GM21737 (cell line): ENCODE measurements around the gene RBM20.

Source experiments
- ATAC-seq: cut with Tn5 transposase; IDR thresholded peaks from one replicate; pipeline ENCODE4 v1.9.1; 2021; ENCODE audit warnings: mild to moderate bottlenecking, moderate library complexity; ENCODE audit not compliant: unreplicated experiment

RBM20 gene

DNA sequence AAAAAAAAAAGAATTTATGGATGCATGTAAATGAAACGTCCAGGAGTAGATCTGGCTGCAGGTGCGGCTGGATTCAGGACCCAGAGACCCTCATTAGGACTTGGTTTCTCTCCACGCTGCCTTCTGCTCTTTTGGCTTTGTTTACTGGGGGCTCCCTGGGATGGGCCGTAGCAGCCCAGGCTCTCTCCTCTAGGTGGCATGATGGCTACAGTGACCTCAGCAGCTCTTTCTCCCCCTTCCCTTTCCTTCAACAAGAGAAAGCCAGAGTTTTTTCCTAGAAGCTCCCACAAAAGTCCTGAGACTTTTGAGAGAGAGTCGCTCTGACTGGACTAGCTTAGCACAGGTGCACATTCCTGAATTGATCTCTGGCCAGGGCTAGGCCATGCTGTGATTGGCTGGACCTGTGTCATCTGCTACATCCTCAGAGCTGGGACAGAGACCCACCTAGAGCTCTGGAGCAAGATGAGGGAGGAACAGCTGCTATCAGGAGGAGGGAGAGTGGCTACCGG lies 159.7 kb downstream of the RBM20 start:
- ATAC-seq: no peak

DNA sequence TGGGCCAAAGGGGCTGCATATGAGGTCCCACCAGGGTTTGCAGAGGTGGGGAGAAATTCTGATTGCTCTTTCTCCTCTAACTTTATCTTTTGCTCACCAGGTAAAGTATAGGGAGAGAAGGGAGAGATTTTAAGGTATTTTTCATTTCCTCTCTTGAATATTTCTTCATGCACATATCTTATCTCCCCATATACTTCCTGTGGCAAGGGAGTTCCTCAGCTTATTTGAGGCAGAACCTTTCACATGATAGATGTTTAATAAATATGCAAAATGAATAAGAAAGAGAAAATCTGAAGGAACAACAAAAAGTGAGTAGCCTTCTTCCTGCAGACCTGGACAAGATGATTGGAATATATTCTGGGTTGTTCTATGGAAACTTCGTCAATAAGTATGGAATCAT lies 160.2 kb downstream of the RBM20 start:
- no peak for ATAC-seq

DNA sequence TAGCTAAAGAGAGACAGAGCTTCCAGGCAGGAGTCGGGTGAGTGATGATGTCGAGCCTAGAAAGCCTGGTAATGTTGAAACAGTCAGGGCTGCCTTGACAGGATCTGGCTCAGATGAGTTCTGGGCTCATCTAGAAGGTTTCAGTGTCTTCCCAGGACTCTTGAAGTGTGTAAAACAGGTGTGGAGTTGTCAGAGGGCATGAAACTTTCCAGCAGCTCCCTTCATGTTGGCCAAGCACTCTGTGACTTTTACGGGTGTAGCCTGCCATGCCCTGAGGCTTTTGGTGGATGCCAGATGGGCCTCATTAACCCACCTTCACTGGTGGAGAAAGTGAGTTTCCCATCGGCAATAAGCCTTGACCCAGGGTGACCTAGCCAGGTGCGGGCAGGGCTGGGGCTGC lies 161.2 kb downstream of the RBM20 start:
- ATAC-seq: no peak

DNA sequence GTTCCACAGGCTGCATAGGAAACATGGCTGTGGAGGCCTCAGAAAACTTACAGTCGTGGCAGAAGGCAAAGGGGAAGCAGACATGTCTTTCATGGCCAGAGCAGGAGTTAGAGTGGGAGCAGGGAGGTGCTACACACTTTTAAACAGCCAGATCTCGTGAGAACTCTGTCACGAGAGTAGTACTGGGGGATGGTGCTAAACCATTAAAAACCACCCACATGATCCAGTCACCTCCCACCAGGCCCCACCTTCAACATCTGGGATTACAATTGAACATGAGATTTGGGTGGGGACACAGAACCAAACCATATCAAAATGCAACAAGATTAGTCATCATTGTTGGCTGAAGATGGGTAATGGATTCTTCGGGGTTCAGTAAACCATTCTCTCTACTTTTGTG lies 162.2 kb downstream of the RBM20 start:
- no peak for ATAC-seq

DNA sequence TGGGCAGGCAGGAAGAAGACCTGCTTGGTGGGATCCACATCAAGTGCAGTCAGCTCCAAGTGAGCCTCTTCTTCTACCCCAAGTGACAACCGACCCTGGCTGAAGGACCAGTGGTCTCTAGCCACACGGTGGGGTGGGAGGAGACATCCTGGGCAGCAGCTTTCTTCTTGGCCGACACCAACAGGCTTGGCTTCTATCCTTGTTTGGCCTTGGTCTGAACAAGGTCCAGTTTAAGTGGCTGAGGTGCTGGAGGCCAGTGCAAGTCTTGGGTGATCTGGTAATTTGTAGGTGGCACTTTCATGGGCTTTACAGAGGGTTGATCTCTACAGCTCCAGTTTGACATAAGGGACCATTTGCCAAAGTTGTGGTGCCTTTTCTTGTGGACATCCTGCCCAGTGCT lies 164.0 kb downstream of the RBM20 start:
- no peak for ATAC-seq

DNA sequence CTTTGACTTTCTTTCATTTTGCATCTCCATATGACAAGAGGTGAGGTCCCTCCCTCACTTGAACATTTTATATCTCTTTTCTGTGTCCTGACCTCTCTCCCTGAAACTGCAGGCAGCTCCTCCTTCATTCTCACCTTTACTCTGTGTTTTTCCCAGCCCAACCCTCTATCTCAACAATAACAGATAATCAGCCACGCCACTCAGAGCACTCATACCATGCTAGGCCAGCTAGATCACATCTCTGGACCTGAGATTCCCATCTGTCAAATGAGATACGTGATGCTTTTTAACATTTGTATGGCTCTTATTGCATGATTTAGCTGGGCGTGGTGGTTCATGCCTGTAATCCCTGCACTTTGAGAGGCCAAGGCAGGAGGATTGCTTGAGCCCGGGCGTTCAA lies 164.5 kb downstream of the RBM20 start:
- ATAC-seq: no peak

DNA sequence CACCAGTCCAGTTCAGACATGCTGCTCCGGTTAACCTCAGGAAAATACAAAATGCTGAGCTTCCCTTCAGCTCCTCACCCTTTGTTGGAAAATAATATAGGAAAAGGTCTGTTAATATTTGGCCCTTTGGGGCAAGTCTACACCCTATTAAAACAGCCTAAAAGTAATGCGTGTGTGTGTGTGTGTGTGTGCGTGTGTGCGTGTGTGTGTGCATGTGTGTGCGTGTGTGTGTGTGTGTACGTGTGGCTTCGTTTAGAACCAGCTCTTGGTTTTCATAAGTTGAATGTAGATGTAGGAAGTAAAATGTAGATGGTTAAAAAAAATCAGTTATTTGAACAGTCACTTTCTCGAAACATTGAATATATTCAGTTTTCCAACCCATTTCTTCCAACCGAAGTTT lies 166.5 kb downstream of the RBM20 start:
- ATAC-seq: no peak

DNA sequence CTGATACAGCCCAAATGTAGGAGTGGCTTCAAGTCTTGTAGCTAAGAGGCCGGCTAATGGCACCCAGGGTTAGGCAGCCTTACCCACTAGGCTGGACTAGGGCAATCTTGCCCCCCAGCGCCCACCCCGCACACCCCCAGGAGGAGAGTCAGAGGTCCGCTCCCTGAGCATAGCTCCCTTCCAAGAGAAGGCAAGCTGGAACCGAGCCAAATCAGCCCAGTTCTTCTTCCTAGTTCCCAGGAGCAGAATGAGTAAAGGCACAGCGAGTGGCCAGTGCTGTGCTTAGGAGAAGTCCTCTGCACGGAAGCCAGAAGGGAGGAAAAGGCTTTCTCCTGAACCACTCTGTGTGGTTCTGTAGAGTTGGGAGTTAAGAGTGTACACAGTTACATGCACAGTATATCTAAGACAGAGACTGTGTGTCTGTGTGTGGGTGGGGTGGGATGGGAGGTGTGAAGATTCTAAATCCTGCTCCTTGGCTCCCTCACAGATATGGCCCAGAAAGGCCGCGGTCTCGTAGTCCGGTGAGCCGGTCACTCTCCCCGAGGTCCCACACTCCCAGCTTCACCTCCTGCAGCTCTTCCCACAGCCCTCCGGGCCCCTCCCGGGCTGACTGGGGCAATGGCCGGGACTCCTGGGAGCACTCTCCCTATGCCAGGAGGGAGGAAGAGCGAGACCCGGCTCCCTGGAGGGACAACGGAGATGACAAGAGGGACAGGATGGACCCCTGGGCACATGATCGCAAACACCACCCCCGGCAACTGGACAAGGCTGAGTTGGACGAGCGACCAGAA lies 167.8 kb downstream of the RBM20 start:
- no peak for ATAC-seq

DNA sequence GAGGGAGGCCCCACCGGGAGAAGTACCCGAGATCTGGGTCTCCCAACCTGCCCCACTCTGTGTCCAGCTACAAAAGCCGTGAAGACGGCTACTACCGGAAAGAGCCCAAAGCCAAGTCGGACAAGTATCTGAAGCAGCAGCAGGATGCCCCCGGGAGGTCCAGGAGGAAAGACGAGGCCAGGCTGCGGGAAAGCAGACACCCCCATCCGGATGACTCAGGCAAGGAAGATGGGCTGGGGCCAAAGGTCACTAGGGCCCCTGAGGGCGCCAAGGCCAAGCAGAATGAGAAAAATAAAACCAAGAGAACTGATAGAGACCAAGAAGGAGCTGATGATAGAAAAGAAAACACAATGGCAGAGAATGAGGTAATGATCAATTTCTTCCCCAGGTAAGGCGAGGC lies 168.4 kb downstream of the RBM20 start:
- no peak for ATAC-seq

DNA sequence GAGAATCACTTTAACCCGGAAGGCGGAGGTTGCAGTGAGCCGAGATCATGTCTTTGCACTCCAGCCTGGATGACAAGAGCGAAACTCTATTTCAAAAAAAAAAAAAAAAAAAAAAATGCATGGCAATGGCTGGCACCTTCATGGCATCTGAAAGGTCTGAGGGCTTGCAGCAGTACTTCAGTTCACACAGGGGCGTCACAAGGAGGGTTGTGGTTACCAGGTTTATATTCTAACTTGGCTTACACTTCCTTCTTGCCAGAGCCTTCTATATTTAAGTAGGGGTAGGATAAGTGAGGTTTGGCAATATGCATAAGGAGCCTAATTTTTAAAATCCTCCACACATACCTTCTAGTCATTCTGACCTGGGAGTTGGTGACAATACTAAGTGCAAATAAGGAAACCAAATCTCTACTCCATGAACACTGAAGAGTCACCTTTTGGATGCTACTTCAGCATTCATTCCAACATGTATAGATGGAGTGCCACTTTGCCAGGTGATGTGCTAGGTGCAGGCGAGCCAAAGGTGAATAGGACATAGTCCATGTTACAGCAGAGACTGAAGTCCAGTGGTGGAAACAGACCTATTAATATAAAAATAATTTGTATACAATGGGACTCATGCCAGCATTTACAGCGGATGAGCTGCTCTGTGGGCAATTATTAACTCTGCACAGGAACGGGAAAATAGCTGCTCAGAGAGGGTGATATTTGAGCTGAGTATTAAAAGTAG lies 169.8 kb downstream of the RBM20 start:
- ATAC-seq: no peak

DNA sequence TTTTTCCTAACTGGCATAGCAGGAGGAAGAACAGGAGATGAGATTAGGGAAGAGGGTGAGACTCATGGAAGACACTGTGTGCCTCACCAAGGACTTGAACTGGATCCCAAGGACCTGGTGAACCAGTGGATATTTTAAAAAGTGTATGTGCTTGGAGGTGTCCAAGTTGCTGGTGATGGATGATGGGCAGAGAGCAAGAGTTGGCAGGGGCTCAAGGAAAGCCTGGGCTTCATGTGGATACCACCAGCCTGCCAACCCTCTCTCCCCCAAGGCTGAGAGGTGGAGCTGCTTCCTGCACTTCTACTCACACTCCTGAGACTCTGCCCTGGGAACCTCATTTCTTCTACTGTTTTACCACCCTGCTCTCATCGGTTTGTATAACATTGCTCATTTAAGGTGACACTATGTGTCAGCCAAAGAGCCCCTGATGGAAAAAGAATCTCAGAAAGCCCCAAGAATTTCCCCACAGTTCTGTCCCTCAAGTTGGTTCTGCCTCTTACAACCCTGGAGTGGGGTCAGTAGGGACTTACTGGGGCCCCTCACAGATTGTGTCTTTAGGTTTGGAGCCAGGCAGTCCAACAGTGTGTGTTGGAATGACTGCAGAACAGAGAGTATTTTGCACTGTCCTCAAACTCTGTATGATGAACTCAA lies 171.3 kb downstream of the RBM20 start:
- ATAC-seq: peak; percentile 58

DNA sequence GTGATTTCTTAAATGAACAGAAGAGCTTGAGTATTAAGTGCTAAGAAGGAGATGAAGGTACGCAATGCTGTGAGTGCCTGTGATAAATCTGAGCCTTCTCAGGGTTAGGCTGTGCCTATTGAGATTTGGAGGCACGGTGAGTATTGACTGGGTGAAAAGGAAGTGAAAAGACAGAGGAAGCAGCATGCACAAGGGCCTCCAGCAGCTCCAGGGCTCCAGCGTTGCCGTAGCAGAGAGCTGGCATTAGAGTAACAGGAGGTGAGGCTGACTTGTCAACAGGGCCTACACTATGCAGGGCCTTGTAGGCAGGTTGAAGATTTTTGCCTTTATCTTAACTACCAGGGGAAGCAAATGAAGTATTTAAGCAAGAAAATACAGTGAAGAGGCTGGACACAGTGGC lies 173.5 kb downstream of the RBM20 start:
- ATAC-seq: no peak

DNA sequence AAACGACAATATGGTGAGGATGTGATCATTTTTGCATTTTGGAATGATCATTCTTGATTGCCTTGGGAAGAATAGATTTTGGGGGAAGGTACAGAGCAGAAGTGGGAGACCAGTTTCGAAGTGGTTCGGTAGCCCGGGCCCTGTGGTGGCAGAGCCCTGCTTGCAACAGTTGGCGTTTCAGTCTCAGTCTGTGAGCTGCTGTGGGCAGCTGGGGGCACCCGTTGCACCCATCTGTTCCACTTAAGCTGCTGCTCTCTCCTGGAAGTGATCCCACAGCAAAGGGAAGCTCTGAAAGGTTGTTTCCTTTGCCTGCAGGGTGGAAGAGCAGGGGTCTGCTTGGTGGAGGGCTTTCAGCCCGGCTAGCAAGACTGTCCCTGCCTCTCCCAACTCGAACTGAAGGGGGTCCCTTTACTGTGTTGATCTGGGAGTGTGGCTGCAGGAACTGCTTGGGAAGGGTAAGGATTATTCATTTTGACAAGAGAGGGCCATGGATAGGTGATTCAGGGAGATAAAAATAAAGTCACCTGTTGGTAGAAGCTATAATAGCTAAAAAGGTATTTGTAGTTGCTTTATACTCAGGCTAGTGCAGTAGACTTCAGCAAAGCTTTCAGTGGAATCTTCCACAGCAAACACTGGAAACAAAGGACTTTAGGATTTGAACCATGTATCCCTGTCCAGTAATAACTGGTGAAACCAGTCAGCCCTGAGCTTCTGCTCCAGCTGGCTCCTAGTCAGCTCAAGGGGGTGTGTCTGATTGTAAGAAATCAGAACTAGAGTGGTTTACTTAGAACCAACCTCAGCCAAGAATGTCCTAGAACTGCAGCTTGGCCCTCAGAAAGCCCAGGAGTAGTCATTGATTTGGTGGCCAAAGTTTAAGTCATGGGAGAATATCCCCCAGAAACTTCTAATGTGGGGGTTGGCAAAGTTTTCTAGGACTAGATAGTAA lies 174.4 kb downstream of the RBM20 start:
- ATAC-seq: no peak

DNA sequence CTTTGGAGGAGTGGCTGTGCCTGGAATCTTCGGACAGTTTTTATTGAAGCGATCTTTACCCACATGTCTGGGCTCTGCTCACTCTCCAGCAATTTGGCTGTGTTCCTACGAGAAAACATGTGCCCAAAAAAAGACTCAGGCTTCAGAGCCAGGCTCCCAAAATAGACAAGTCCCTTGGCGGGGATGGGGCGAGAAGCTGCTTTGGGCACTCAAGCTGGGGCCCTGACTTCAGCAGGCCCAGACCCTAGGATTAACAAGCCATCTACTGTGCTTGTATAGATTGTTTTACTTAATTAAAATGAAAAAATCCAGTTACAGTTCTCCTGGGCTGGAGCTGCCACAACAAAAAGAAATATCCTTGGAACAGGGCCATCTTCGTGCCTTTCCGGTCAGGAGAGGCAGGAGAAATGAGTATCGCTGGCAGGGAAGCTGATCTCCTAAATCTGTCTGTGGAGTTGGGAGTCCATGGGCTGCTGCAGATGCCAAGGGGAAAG lies 176.2 kb downstream of the RBM20 start:
- ATAC-seq: no peak

DNA sequence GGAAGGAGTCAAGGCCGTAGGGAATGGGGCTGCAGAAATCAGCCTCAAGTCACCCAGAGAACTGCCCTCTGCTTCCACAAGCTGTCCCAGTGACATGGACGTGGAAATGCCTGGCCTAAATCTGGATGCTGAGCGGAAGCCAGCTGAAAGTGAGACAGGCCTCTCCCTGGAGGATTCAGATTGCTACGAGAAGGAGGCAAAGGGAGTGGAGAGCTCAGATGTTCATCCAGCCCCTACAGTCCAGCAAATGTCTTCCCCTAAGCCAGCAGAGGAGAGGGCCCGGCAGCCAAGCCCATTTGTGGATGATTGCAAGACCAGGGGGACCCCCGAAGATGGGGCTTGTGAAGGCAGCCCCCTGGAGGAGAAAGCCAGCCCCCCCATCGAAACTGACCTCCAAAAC lies 177.4 kb downstream of the RBM20 start:
- no peak for ATAC-seq

DNA sequence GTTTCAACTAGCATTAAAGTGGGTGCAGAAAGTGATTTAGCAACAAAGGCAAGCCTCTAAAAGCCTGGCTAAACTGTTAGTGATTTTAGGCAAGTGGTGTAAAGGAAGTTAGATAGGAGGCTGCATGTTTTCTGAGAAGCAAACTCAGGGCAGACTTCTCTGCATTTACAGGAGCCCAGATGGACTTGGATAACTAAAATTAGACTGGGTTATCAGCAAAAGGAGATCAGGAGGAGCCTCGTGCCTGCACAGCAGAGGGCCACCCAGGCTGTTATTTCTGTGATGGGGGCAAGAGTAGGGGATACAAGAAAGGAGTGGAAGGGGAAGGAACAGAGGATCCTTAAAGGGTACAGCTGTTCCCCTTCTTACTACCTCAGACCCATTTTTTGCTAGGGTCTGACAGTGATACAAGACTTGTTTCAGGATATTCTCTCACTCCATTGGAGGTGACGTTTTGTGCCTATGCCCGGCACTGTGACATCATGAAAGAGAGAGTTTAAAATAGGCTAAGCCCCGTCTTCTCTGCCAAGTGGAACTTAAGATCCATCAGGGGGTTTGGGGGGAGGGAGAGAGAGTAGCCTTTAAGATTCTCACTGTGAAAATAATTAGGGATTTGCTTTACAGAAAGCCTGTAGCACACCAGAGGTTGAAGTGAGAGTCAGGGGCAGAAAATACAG lies 178.0 kb downstream of the RBM20 start:
- no peak for ATAC-seq

DNA sequence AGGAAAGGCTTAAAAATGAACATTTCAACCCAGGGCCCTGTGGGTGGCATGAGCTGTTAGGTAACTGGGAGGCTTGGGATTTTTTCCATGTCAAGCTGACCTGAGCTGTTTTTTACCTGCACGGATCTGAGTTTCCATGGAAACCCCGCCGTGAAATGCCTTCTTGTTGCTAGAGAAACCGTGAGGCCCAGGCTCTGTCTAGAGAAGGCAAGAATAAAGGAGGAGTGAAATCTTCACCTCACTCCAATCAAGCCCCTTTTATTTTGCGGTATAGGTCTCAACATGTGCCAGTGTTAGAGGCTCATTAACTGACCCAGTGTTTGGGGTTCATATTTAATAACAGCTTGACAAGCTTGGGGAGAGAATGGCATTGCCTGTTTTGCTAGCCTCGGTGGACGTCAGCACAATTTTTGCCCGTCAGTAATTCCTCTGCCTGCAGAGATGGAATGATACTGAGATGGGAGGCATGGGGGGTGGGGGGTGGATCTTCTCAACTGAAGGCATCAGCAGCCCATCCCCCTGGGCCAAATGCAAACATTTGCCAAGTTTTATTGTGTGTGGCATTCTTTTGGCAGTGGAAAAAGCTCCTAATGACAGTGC lies 178.7 kb downstream of the RBM20 start:
- ATAC-seq: no peak

DNA sequence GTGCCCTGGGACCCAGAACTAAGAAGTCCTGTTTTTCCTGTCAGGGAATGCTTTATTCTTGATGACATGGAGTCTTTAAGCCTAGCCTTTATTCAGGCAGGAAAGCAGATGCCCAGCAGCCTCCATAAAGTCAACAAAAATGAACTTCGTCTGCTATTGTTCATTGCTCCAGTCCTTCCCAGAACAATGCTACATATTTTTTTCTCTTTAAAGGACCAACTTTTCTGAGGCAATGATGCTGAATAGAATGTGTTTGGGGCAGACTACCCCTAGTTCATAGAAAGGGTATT lies 180.0 kb downstream of the RBM20 start:
- ATAC-seq: no peak

DNA sequence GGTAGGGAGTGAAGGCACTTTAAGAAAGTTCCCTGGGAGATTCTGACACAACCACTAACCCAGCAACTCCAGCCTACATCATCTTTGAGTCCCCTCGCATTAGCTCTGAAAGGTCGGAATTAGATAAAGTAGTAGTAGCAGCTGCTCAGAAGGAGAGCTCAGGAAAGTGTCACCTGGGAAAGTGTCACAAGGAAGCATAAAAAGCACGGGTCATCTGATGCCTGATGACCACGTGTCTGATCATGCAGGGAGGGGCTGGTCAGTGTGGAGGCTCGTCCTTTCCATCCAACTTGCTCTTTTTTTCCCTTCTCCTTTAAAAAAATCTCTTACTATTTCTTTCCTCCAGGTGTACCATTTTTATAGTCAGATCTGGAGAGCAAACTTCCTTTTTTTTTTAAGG lies 180.5 kb downstream of the RBM20 start:
- ATAC-seq: no peak

DNA sequence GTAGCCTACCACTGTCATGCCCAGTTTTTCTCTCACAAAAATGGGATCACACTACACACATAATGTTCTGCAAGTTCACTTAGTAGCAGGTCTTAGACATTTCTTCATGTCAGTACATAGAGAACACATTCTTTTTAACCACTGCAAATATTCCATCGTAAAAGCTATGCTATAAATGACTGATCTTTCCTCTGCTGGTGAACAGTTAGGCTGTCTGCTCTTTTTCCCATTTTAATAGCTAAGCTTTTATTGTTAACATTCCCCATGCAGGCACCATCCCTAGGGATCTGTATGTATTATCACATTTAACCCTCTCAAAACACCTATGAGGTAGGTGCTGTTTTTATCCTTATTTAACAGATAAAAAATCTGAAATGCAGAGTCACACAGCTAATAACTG lies 181.4 kb downstream of the RBM20 start:
- ATAC-seq: no peak
